Activated naive CD8-positive, alpha-beta T cell treated with anti-CD3 and anti-CD28 coated beads for 36 hours (primary cell): ENCODE results near the gene WDTC1. TPM values are rescaled to one million over a fixed set of nuclear protein-coding genes. Genes with fewer than 3 reads are reported as not detected.

Experiments
- DNase-seq: peaks from one replicate; pipeline ENCODE4 v3.0.0; 2021
- H3K27ac Mint-ChIP-seq: one replicate; pipeline ENCODE4 v1.8.0; 2022; ENCODE audit warnings: mild to moderate bottlenecking, moderate library complexity, mixed read lengths
- H3K27me3 Mint-ChIP-seq: one replicate; pipeline ENCODE4 v1.8.0; 2022; ENCODE audit warnings: mild to moderate bottlenecking, mixed read lengths
- H3K36me3 Mint-ChIP-seq: one replicate; pipeline ENCODE4 v1.8.0; 2021; ENCODE audit warnings: mild to moderate bottlenecking, mixed read lengths
- H3K4me1 Mint-ChIP-seq: one replicate; pipeline ENCODE4 v1.8.0; 2021; ENCODE audit warnings: mixed read lengths
- H3K4me3 Mint-ChIP-seq: one replicate; pipeline ENCODE4 v1.8.0; 2022; ENCODE audit warnings: mild to moderate bottlenecking, moderate library complexity, mixed read lengths
- H3K9me3 Mint-ChIP-seq: one replicate; pipeline ENCODE4 v1.8.0; 2022; ENCODE audit warnings: mixed read lengths
- total RNA-seq, 2 experiments: library from RNA; stranded (reverse); gene quantifications; one replicate each; pipeline ENCODE4 v1.2.3, GENCODE V29; 2021

Gene WDTC1
- total RNA-seq, 2 experiments from 2014 or later = 14.1 to 15.3 TPM

DNA sequence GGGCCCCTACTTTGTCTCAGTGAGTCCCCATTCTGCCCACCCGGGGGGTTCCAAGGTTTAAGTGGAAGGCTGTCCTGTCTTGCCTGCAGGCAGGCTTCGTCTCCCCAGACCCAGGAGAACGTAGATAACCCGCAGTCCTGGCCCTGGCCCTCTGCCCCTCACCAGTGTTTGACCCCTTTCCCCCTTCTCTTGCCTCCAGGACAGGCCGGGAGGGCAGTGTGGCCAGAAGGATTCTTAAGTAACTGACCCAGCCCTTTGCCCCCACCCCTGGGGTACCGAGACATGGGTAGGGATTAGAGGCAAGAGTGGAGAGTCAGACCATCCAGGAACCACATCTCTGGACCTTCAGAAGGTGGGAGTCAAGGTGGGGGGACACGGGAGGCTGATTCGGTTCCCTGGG, 96.4 kb downstream of the WDTC1 start:
- no peaks in the 10 kb centered on the region for H3K9me3 Mint-ChIP-seq

DNA sequence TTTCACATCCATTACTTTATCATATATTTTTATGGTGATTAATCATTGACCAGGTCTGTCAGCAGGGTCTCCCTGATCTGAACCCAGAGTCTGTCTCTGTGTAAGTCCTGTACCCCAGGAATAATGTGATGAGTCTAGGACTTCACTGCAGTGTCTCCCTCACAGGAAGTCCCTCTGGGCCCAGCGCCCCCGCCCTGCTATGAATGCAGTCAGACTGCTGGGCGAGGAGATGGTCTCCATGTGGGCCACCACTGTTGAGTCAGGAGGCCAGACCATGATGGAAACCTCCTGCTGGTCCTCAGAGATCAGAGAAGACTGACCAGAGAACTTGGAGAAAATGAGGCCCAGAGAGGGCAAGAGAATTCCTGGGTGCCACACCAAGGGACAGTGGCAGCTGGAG, 97.0 kb downstream of the WDTC1 start:
- Mint-ChIP-seq H3K36me3 (peaks cover 11% of the 10 kb centered on the region), H3K4me3 (no peak overlapping the region), H3K27me3 (no peaks in the 10 kb centered on the region), H3K27ac (no peak overlapping the region), H3K9me3 (no peaks in the 10 kb centered on the region), H3K4me1 (peaks cover 35% of the 10 kb centered on the region)
- no peak for DNase-seq

More for the DNA sequence above, 96.4 kb downstream of the WDTC1 start:
- Mint-ChIP-seq H3K36me3 (peaks cover 8% of the 10 kb centered on the region), H3K4me1 (peaks cover 40% of the 10 kb centered on the region), H3K4me3 (no peak overlapping the region), H3K27ac (peak overlapping the region; percentile 3), H3K27me3 (no peaks in the 10 kb centered on the region)
- DNase-seq = no peak

DNA sequence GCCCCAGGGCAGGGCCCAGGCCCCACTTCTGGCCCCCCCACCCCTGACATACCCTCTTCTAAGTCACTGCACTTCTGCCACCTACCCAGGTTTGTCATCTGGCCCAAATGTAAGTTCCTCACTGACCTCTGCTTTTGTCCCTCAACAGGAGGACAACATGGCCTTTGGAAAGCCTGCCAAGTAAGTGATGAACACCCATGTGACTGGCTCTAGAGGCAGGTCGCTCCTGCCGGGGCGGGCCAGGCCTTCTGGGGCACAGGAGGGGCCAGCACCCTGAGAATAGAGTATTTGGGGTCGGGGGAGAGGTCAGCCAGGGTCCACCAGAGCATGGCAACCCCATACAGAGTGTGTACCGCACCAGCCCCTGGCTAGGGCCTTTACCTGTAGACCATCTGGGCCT, 97.5 kb downstream of the WDTC1 start:
- DNase-seq = no peak
- Mint-ChIP-seq H3K27me3 (no peaks in the 10 kb centered on the region), H3K36me3 (peaks cover 14% of the 10 kb centered on the region), H3K4me3 (no peak overlapping the region), H3K4me1 (peaks cover 30% of the 10 kb centered on the region), H3K9me3 (no peaks in the 10 kb centered on the region), H3K27ac (no peak overlapping the region)

DNA sequence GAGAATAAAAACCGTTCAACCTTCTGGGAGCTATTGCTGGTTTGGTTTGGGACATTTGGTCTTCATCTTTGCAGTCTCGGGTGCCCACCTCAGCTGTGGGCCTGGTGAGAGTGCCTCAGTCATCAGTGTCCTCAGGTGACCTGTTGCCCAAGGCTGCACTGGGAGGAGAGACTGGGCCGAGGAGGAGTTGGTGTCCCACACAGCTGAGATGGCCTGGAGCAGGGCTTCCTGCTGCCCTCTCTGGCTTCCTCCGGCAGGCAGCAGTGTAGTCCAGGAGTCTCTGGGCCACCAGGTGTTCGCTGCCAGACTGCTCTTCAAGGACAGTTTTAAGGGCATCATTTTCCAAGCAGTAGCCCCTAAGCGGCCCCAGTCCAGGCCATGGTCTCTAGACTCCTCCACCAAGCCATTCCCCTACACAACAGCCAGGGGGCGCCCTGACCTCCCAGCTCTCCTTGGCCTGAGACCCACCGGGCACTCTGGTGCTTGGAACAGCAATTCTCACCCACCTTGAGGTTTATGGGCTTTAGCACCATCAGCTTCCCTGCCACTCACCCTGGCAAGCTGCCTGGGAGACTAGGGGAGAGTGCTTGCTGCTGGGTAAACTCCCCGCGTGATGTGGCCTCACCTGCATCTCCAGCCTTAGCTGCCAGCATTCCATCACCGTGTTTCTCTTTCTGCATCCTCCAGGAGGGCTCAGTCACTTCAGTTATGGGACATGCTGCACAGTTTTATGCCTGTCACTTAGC, 98.3 kb downstream of the WDTC1 start:
- no peak overlapping the region for H3K4me3 Mint-ChIP-seq
- peaks cover 27% of the 10 kb centered on the region for H3K4me1 Mint-ChIP-seq
- H3K36me3 Mint-ChIP-seq = peaks cover 15% of the 10 kb centered on the region
- H3K27ac Mint-ChIP-seq = no peak overlapping the region
- no peaks in the 10 kb centered on the region for H3K27me3 Mint-ChIP-seq
- no peaks in the 10 kb centered on the region for H3K9me3 Mint-ChIP-seq
- DNase-seq = peak; percentile 56

DNA sequence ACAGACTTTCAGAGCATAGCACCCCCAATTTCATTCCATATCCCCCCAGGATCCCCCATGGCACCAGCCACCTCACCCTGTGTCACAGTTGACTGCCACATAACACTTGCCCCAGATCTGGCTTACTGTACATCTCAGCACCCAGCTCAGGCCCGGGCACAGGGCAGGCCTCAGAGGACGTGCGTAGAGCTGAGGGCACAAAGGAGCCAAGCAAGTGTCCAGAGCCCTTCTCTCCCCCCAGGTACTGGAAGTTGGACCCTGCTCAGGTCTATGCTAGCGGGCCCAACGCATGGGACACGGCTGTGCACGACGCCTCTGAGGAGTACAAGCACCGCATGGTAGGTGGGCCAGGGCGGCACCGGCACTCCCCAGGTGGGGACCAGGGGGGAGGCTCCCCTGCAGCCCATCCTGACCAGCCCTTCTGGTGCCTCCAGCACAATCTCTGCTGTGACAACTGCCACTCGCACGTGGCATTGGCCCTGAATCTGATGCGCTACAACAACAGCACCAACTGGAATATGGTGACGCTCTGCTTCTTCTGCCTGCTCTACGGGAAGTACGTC, 99.4 kb downstream of the WDTC1 start:
- no peaks in the 10 kb centered on the region for H3K9me3 Mint-ChIP-seq
- H3K27ac Mint-ChIP-seq = no peak overlapping the region
- no peaks in the 10 kb centered on the region for H3K27me3 Mint-ChIP-seq
- no peak overlapping the region for H3K4me3 Mint-ChIP-seq
- H3K4me1 Mint-ChIP-seq = peaks cover 18% of the 10 kb centered on the region
- H3K36me3 Mint-ChIP-seq = peaks cover 15% of the 10 kb centered on the region
- DNase-seq = no peak

DNA sequence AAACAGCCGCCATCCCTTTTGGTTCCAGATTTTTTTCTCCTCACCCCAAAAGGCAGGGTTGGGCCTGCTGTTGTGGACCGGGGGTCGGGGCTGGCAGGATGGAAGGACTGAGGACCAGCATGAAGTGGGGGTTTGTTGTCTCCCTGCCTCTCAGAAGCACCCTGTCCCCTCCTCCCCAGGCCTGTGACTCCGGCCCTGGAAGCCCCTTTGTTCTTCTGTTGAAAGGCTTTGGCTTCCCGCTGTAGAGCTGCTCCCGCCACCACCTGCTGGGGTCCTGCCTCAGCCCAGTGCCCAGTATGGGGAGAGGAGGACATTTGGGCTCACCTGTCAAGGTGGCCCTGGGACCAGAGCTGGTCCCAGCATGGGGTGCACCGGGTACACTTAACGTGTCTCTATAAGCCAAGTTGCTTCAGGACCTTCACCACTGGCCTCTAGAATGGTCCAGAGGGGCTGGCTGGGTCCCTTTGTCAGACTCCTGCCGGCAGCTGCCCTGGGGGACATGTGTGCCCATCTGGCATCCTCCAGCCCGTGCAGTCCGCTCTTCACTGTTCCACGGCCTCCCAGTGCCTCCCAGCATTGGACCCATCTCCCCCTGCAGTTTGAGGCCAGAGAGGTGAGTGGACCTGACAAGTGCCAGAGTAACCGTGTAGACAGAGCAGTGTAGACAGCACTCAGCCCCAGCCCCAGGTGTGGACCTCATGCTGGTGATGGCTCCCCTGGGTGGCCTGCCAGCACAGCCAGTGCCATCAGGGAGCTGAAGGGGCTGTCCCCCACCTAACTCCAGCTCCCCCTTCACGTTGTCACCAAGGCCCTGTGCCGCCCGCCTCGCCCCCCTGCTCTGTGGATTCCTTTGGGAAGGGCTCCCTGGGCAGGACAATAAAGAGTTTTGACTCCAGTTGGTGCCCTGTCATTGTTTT, 101.3 kb downstream of the WDTC1 start:
- Mint-ChIP-seq H3K4me3 (no peak overlapping the region), H3K9me3 (no peaks in the 10 kb centered on the region), H3K4me1 (peaks cover 21% of the 10 kb centered on the region), H3K36me3 (peaks cover 18% of the 10 kb centered on the region), H3K27ac (no peak overlapping the region), H3K27me3 (no peaks in the 10 kb centered on the region)
- no peak for DNase-seq

DNA sequence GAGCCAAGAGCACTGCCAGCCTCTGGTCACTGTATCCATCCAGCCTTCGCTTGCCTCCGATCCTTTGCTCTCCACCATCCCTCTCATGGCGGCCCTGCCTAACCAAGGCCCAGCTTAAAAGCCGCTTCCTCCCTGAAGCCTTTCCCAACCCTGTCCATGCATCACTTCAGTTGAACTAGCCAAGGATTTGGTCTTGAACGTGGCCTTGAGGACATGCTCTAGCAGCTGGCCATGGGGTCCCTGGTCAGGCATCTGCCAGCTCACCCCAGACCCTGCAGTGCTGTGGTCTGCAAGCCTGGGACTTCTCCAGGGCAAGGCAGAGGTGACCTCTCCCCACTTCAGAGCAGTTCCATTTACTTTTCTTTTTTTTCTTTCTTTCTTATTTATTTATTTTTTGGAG, 102.3 kb downstream of the WDTC1 start:
- peaks cover 18% of the 10 kb centered on the region for H3K36me3 Mint-ChIP-seq
- no peak for DNase-seq
- H3K4me1 Mint-ChIP-seq = peaks cover 29% of the 10 kb centered on the region
- H3K9me3 Mint-ChIP-seq = no peaks in the 10 kb centered on the region
- H3K27me3 Mint-ChIP-seq = no peaks in the 10 kb centered on the region
- H3K27ac Mint-ChIP-seq = no peak overlapping the region
- no peak overlapping the region for H3K4me3 Mint-ChIP-seq

DNA sequence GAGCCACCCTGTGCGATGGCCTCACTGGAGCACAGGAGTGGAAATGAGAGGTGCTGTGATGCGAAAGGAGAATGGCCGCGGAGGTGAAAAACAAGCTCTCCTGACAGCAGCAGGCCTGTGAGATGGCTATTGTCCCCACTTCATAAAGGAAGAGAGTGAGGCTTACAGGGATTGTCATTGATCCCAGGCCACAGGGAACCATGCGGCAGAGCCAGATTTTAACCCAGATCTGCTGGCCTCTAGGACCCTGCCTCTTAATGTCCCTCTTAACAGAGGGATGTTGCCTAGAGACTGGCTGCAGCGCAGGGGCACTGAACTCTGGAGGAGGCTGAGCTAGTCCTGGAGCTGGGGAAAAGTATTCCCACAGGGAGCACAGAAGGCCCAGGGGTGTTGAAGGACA, 104.3 kb downstream of the WDTC1 start:
- Mint-ChIP-seq H3K27ac (peak overlapping the region; percentile 49), H3K4me3 (no peak overlapping the region)

DNA sequence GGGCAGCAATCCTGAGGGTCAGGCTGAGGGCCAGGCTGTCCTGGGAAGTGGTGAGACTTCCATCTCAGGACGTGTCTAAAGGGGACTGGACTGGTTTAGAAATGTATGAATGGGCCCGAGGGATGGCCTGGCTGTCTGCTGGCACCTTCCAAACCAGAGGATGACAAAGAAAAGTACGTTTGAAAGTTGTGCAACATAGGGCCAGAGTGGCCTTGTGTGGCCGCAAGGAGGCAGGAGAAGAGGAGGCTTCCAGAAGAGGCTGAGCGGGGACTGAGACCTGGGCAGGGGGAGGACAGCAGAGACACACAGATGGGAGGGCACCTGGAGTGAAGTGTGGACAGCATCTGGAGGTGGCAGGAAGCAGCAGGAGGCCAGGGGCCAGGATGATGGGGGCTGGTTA, 104.8 kb downstream of the WDTC1 start:
- Mint-ChIP-seq H3K4me3 (no peak overlapping the region), H3K27me3 (no peaks in the 10 kb centered on the region), H3K9me3 (no peaks in the 10 kb centered on the region), H3K27ac (peak overlapping the region; percentile 49), H3K36me3 (peaks cover 9% of the 10 kb centered on the region), H3K4me1 (peaks cover 30% of the 10 kb centered on the region)
- DNase-seq = no peak

More for the DNA sequence above, 104.3 kb downstream of the WDTC1 start:
- peaks cover 25% of the 10 kb centered on the region for H3K4me1 Mint-ChIP-seq
- peaks cover 9% of the 10 kb centered on the region for H3K36me3 Mint-ChIP-seq
- H3K9me3 Mint-ChIP-seq = no peaks in the 10 kb centered on the region
- H3K27me3 Mint-ChIP-seq = no peaks in the 10 kb centered on the region
- DNase-seq = no peak

DNA sequence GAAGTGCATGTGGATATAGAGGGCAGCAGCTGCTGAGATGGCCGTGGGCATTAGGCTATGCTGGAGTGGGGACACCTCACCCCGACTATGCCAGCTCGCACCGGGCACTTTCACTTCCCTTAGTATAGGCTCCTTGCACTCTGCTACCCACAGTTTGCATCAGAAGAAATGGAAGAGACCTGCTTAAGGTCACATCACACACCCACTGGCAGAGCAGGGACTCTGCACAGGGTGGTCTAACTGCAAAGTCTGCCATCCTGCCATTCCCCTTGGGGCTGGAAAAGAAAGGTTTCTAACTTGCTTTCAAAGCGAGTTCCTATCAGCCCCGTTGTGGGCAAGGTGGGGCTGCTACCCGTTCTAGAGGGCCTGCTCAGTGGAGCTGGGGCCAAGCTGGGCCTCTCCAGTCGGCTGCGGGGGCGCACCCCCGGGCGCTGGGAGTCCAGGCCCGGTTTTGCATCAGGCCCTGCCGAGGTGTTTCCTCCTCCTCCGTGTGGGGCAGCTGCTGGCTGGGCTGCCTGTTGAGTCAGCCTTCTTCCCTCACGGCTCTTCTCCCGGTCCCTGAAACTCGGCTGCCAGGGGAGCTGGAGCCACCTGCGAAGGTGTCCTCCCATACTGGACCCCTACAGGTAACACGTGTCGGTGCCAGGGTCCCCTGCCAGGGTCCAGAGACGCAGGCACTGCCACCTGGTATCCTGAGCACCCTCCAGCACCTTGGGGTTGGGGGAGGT, 107.3 kb downstream of the WDTC1 start, which contains the start of gene SYTL1:
TSS of gene SYTL1 (plus strand) at position 498 of the 728 bp plus-strand sequence. CDS start 3,313 bp downstream, outside the sequence.
- H3K4me1 Mint-ChIP-seq = peaks cover 36% of the 10 kb centered on the region
- peaks cover 9% of the 10 kb centered on the region for H3K36me3 Mint-ChIP-seq
- H3K4me3 Mint-ChIP-seq = peak within 1 kb of the TSS; percentile 78
- H3K27me3 Mint-ChIP-seq = no peaks in the 10 kb centered on the region
- DNase-seq = peak; percentile 80
- H3K9me3 Mint-ChIP-seq = no peaks in the 10 kb centered on the region
- H3K27ac Mint-ChIP-seq = peak within 1 kb of the TSS; percentile 71

DNA sequence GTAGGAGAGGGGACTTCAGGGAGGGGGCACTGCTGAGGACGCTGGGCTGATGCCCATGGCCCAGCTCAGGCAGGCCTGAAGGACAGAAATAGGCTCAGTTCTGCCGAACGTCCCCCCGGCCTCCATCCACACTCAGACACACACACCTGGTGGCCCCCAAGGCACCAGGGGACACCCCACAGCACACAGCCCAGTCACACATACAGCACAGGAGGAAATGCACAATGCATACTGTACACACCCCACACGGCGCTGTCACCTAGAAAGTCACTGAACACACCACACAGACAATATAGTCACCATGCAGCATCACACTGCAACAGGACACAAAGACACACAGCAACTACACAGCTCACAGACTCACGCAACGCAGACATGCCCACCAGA, 108.0 kb downstream of the WDTC1 start:
- H3K4me1 Mint-ChIP-seq = peaks cover 36% of the 10 kb centered on the region
- DNase-seq = peak; percentile 28
- peak overlapping the region; percentile 78 for H3K4me3 Mint-ChIP-seq
- H3K27ac Mint-ChIP-seq = peak overlapping the region; percentile 71
- H3K9me3 Mint-ChIP-seq = no peaks in the 10 kb centered on the region
- H3K36me3 Mint-ChIP-seq = peaks cover 6% of the 10 kb centered on the region
- no peaks in the 10 kb centered on the region for H3K27me3 Mint-ChIP-seq

DNA sequence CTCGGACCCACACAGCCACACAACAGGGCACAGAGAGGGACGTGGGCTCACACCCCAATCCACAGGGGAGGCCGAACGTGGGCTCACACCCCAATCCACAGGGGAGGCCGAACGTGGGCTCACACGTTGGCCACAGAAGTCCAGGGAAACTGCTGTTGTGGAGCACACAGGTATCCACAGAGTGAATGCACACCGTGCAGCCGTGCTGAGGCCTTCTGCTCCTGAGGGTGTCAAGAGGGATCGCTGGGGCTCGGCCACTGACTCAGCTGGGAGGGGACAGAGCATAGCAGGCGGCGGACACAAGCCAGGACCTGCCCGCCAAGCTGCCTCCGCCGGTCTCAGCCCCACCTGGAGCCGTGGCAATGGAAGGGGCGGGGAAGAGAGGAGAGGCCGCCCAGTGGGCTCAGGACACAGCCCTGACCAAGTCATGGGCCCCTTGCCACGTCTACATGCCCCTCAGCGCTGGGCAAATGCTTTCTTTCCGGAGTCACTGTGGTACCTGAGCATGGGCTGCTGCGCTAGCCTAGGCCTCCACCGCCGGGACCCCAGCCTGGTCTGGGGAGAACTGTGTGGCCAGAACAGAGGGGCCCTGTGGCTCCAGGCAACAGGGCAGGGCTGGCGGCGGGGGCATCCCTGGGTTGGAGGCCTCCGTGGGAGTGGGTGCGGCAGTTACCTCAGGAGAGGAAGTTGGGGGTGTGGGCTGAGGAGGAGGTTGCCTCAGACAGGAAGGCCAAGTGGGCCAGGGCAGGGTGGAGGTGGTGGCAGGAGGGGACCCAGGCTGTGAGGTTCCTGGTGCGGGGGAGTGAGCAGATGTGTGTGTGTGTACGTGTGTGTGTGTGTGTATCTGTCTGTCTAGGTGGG, 108.6 kb downstream of the WDTC1 start:
- peak overlapping the region; percentile 71 for H3K27ac Mint-ChIP-seq
- H3K4me3 Mint-ChIP-seq = peak overlapping the region; percentile 78
- DNase-seq = peak; percentile 68
- H3K27me3 Mint-ChIP-seq = no peaks in the 10 kb centered on the region
- no peaks in the 10 kb centered on the region for H3K9me3 Mint-ChIP-seq
- H3K36me3 Mint-ChIP-seq = peaks cover 6% of the 10 kb centered on the region
- peaks cover 36% of the 10 kb centered on the region for H3K4me1 Mint-ChIP-seq

DNA sequence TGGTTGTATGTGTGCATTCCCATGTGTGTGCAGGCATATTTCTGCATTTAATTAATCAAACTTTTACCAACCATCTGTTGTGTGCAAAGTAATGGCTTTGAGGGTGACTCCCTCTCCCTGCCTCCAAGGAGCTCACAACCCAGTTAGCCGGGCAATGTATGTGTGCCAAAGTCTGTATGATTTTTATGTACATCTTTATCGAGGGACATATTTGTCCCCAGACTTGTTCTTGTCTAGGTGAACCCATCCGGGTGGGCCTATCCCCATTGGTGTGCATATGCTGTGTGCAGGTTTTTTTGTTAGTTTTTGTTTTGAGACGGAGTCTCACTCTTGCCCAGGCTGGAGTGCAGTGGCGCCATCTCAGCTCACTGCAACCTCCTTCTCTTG, 109.2 kb downstream of the WDTC1 start:
- peak overlapping the region; percentile 78 for H3K4me3 Mint-ChIP-seq
- H3K4me1 Mint-ChIP-seq = peaks cover 36% of the 10 kb centered on the region

DNA sequence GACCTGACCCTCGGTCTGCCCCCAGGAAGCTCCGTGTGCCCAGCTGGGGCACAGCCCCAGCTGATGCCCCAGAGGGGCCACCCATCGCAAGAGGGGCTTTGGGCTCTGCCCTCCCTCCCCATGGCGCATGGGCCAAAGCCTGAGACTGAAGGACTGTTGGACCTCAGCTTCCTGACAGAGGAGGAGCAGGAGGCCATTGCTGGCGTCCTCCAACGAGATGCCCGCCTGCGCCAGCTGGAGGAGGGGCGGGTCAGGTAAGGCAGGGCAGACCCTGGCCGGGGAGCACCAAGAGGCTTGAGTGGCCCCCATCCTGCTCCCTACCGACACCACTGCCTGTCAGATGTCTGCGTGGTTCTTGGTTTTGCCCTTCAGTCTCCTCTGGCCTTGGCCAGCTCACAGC, 110.8 kb downstream of the WDTC1 start:
- H3K9me3 Mint-ChIP-seq = no peaks in the 10 kb centered on the region
- peaks cover 30% of the 10 kb centered on the region for H3K4me1 Mint-ChIP-seq
- no peak overlapping the region for H3K4me3 Mint-ChIP-seq
- no peaks in the 10 kb centered on the region for H3K27me3 Mint-ChIP-seq
- DNase-seq = no peak
- no peak overlapping the region for H3K27ac Mint-ChIP-seq
- H3K36me3 Mint-ChIP-seq = peaks cover 3% of the 10 kb centered on the region

More for the DNA sequence above, 109.2 kb downstream of the WDTC1 start:
- Mint-ChIP-seq H3K36me3 (peaks cover 6% of the 10 kb centered on the region), H3K27me3 (no peaks in the 10 kb centered on the region), H3K27ac (peak overlapping the region; percentile 71), H3K9me3 (no peaks in the 10 kb centered on the region)
- no peak for DNase-seq
